ENCODE results near the gene IMMP2L.

DNA sequence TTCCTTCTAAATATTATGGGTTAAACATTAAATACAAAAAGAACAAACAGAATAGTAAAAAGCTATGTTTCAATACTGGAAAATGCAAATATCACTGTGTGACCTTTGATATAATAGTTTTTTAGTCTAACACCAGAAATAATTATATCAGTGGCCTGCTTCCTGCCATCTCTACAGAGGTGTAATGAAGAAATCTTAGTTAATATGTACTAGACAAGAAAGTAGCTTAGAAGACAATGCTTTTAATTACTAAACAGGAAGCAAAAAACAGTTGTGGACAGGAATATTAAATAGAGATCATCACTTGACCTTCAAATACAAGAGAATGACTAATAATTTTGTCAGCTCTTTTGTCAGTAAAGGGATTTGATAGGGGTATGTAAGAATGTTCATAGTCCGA, 518.7 kb downstream of the IMMP2L start:
- TF ChIP-seq SYNCRIP (IDR thresholded peaks at IDR 0.05; ENCODE audit: insufficient read depth, low read depth, low read length) (no peak), POLR2AphosphoS5 (IDR thresholded peaks at IDR 0.05; ENCODE audit: low read depth, low read length) (no peak), JUNB (CRISPR knock-in tag; IDR thresholded peaks at IDR 0.05; ENCODE audit: borderline replicate concordance) (no peak), THAP7 (CRISPR knock-in tag; IDR thresholded peaks at IDR 0.05) (no peak), MXI1 (IDR thresholded peaks at IDR 0.05; ENCODE audit: borderline replicate concordance, low read depth, low read length) (no peak), ZNF224 (CRISPR knock-in tag; IDR thresholded peaks at IDR 0.05) (no peak), POLR2A (IDR thresholded peaks at IDR 0.05; ENCODE audit: insufficient read depth in 1 of 2, low read depth in 2 of 2, low read length in 2 of 2) (no peak), CBX5 (CRISPR knock-in tag; IDR thresholded peaks at IDR 0.05; ENCODE audit: borderline replicate concordance) (no peak), HNRNPK (IDR thresholded peaks at IDR 0.05; ENCODE audit: low read depth, low read length, poor library complexity, severe bottlenecking) (no peak), TP53 (CRISPR knock-in tag; conservative IDR thresholded peaks at IDR 0.05) (no peak), GABPB1 (CRISPR knock-in tag; IDR thresholded peaks at IDR 0.05) (no peak), MATR3 (CRISPR knock-in tag; IDR thresholded peaks at IDR 0.05) (no peak), KLF13 (CRISPR knock-in tag; IDR thresholded peaks at IDR 0.05) (no peak)
- TF ChIP-seq, protein P1, sequence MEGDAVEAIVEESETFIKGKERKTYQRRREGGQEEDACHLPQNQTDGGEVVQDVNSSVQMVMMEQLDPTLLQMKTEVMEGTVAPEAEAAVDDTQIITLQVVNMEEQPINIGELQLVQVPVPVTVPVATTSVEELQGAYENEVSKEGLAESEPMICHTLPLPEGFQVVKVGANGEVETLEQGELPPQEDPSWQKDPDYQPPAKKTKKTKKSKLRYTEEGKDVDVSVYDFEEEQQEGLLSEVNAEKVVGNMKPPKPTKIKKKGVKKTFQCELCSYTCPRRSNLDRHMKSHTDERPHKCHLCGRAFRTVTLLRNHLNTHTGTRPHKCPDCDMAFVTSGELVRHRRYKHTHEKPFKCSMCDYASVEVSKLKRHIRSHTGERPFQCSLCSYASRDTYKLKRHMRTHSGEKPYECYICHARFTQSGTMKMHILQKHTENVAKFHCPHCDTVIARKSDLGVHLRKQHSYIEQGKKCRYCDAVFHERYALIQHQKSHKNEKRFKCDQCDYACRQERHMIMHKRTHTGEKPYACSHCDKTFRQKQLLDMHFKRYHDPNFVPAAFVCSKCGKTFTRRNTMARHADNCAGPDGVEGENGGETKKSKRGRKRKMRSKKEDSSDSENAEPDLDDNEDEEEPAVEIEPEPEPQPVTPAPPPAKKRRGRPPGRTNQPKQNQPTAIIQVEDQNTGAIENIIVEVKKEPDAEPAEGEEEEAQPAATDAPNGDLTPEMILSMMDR (CRISPR knock-in tag; IDR thresholded peaks at IDR 0.05) = no peak

Data from HepG2 (cell line).